ENCODE results near the gene SLC25A42.
"Not testable (repeated sequence)": the region's sequence is repeated elsewhere in the genome, so short reads cannot be mapped to it uniquely, and the experiment has no call there.

Gene SLC25A42

DNA sequence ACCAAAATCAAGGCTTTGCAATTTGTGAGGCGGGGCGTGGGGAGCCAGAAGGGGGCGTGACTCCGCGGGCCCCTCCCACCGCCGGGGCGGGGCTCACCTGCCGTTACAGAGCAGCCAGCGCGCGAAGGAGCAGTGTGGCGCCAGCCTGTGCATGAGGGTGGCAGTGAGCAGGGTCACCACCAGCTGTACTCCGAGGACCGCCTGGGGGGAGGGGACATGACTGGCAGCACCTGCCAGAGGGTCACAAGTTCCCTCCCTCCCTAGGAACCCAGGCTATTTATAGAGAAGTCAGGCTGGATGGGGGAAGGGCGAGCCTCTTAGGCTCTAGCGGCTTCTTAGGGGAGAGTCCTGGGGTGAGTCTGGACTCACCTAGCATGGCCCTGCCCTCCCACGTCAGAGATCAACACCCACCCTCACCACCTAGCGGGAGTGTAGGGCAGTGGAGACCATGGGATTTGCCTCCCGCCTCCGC is 70.9 kb downstream of the SLC25A42 start:
- no peak for DNase-seq (ENCODE audit: low spot score)

GRCh38 chr19:19135713-19136112 is 71.9 kb downstream of the SLC25A42 start:
- DNase-seq (ENCODE audit: low spot score), result not testable (repeated sequence)

DNA sequence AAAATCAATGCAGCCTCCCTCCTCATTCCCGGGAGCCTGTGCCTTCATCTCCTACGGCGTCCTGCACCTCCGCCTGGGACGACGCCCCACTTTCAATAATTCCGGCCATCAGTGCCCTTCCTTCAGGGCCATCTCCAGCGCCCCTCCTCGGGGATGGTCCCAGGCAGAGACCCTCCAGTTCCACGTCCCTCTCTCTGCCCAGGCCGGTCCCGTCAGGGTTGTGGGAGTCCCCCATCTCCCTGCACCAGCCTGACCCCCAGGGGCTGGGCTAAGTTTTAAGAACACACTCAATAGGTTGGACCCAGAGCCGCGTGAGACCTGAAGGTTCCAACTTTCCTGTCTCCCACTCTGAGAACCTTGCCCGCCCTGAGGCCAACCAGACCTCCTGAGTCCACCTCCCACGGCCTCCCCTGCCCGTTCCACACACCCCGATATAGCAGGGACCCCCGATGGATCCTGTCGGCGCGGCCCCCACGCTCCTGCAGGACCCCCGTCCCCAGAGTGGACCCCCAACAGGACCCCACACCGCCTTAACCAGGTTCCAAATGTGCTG is 73.8 kb downstream of the SLC25A42 start:
- peak; percentile 35 for DNase-seq (ENCODE audit: low spot score)

DNA sequence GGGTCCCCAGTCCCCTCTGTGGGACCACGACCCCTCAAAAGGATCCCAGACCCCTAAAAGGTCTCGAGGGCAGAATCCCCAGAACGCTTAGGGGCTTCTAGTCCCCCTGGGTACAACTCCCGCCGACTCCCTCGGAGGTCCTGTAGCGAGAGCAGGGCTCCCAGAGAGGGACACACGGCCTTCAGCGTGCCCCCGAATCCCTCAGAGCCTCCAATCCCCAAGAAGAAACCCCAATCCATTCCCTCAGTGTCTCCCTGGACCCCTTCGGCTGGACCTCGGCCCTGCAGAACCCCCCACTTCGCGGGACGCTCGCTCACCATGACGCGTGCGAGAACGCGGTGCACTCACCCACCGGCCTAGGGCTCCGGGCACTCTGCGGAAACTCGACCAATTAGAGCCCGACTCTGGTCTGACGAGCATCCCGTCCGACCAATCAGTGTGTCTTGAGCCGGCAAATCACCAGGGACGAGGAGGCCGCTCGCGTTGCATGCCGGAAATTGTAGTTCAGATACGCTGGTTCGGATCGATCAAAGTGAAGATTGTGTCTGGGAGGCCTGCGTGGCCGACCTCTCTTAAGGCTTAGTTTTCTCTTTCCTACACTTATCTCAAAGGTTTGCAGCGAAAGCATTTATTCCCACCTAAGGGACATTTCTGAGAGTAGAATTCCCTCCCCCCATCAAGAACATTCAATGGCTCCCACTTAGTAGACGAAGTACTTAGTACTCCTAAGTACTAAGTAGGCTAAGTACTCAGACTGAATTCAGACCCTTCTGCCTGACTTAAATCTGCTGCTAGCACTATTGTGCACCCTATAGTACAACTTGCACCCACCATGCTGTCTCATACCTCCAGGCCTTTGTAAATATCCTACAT is 74.6 kb downstream of the SLC25A42 start, which contains the start of gene TMEM161A:
Gene TMEM161A (minus strand): TSS at position 370 of the 873 bp plus-strand sequence. CDS start 50 bp downstream, at position 320.
- peak; percentile 100 for DNase-seq (ENCODE audit: low spot score)

- no peak for DNase-seq (ENCODE audit: low spot score)
Observed at GRCh38 chr19:19139876-19140229, 76.1 kb downstream of the SLC25A42 start.

DNA sequence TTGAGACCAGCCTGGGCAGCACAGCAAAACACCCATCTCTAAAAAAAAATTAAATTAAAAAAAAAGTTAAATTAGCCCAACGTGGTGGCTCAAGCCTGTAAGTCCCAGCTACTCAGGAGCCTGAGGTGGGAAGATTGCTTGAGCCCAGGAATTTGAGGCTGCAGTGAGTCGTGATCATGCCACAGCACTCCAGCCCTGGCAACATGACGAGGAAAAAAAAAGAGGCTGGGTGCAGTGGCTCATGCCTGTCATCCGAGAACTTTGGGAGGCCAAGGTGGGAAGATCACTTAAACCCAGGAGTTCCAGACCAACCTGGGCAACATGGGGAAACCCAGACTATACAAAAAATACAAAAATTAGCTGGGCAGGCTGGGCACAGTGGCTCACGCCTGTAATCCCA is 76.7 kb downstream of the SLC25A42 start:
- no peak for DNase-seq (ENCODE audit: low spot score)

- no peak for DNase-seq (ENCODE audit: low spot score)
Observed at GRCh38 chr19:19142347-19142746, 78.6 kb downstream of the SLC25A42 start.

GRCh38 chr19:19145281-19145680 is 81.5 kb downstream of the SLC25A42 start:
- DNase-seq (ENCODE audit: low spot score), result no peak

- DNase-seq (ENCODE audit: low spot score), result peak; percentile 86
Observed at GRCh38 chr19:19145684-19146608, 82.2 kb downstream of the SLC25A42 start.

DNA sequence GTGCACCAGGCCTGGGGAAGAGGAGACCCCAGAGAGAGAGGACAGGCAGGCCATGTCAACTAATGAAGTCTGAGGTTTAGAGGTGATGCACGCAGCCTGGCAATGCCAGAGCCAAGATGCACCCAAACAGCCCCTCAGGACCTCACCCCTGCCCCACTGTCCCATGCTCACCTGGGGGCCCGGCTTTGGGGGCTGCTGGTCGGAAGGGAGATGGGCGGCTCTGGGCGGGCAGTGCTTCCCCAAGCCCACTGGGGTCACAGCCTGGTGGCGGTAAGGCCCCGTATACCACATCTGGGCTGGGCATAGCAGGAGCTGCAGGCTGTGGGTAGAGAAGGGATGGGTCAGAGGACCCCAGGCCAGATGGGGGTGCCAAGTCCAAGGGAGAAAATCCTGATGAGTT is 83.1 kb downstream of the SLC25A42 start:
- no peak for DNase-seq (ENCODE audit: low spot score)

DNA sequence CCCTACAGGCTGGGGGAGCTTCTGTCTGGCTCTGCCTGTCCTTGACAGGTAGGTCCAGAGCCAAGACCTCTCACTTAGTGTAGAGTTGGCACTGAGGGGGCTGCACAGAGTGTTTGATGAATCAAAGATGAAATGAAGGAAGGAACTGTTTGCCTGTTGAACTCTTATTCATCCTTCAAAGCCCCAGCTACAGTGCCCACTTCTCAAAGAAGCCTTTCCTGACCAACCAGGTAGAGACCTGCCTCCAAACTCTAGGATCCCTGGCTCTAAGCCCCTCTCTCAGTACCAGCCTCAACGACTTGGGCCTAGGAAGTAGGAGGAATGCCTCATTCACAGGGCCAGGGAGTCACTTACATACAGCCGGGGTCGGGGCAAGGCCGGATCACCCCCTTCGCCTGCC is 83.5 kb downstream of the SLC25A42 start:
- no peak for DNase-seq (ENCODE audit: low spot score)

DNA sequence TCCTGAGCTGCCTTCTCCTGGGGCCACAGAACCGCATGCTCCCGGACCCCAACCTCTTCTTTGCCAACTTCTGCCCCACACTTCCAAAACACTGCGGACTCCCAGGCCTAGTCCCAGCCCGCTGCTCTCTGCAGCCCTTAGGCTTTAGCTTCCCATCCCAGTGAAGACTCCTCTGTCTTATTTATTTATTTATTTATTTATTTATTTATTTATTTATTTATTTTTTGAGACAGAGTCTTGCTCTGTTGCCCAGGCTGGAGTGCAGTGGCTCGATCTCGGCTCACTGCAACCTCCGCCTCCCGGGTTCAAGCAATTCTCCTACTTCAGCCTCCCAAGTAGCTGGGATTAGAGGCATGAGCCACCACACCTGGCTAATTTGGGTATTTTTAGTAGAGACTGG is 84.7 kb downstream of the SLC25A42 start:
- not testable (repeated sequence) for DNase-seq (ENCODE audit: low spot score)

- no peak for DNase-seq (ENCODE audit: low spot score)
Observed at GRCh38 chr19:19149435-19149834, 85.6 kb downstream of the SLC25A42 start.

DNA sequence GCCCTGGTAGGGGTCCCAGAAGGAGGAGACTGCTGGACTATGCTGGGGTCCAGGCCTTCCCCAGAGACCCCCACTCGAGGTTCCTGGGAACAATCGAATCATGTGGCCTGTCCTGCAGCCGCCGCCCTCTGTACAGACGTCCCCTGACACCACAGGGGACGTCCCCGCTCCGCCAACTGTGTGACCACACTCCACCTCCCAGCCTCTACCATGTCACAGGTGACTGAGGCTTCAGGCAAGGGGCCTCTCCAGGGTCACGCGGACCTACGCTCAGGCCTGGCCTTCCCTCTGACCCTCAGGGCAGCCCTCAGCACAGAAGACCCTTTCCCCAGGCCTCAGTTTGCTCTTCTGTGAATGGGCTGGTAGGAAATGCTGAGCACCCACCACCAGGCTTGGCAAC is 87.6 kb downstream of the SLC25A42 start:
- DNase-seq (ENCODE audit: low spot score), result no peak

GRCh38 chr19:19152668-19153384 is 89.0 kb downstream of the SLC25A42 start:
- no peak for DNase-seq (ENCODE audit: low spot score)

- no peak for DNase-seq (ENCODE audit: low spot score)
Observed at GRCh38 chr19:19154768-19155494, 91.1 kb downstream of the SLC25A42 start.

GRCh38 chr19:19155495-19156219 is 91.9 kb downstream of the SLC25A42 start:
- no peak for DNase-seq (ENCODE audit: low spot score)

DNA sequence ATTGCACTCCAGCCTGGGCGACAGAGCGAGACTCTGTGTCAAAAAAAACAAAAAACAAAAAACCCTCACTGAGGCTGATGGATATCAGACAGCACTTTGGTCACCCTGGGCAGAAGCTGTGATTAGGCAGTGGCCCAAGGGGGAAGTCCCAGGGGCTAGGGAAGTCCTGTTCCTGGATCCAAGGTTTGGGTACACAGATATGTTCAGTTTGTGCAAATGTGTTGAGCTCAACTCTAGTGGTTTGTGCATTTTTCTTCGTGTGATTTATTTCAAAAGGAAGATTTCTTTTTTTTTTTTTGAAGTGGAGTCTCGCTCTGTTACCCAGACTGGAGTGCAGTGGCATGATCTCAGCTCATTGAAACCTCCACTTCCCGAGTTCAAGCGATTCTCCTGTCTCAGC is 94.0 kb downstream of the SLC25A42 start:
- no peak for DNase-seq (ENCODE audit: low spot score)

DNA sequence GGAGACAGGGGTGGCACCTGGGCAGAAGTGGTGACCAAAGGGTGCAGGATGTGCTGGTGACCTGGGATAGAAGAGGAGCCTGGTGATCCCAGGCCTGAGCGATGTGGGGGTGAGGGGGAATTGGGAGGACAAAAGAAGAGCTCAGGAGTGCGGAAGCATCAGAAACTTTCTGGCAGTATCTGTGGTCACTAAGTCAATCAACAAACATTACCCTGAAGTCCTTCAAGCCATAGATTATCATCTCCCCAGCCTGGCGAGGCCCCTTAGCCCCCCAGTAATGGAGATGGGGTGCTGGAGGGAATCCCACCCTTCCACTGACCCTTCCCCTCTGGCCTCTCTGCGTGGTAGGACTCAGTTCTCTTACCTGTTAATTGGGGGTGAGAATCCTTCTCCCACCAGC is 95.7 kb downstream of the SLC25A42 start:
- DNase-seq (ENCODE audit: low spot score), result no peak

DNA sequence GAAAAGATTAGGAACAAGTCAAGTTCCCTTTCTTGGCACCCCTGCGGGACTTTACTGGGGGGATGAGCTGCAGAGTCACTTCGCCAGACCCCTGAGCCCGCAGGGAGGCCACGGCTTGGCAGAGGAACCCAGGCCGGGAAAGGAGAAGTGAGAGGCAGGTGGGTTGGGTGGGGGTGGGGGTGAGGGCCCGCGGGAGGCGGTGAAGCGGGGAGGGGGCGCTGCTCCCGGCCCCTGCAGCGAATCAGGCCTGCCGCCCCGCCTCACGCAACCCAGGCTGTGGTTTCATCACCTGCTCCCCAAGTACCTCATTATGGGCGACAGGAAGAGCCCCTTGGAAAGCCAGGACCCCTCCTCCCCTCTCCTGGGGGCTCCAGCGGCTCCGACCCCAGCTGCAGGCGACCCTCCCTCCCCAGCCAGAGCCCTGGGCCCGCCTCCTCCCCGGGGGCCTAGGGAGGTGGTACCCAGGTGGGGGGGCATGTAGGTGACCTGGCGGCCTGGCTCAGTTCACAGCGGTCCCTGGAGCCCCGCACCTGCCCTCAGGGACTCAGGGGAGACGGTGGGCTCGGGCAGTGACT is 96.8 kb downstream of the SLC25A42 start:
- no peak for DNase-seq (ENCODE audit: low spot score)
